Thyroid gland (tissue), 4 donors: ENCODE measurements around the gene ATF7. TPM values are rescaled to one million over a fixed set of nuclear protein-coding genes. Genes with fewer than 3 reads are reported as not detected.

Source experiments
- DNase-seq, 2 donors: peaks; one replicate each; pipeline ENCODE4 v3.0.0-alpha.2; 2019
- H3K27ac ChIP-seq, 3 donors: fragments of 200-600 bp; sonication (generic); 1 replicate in 2 of 3; 2 replicates in 1 of 3; pipeline ENCODE4 v1.5.1; 2016 to 2019; ENCODE audit warnings: mild to moderate bottlenecking in 1 of 3, moderate library complexity in 1 of 3
- H3K27me3 ChIP-seq: fragments of 200-600 bp; sonication (generic); one replicate; pipeline ENCODE4 v1.5.1; 2019
- H3K36me3 ChIP-seq, 2 donors: fragments of 200-600 bp; sonication (generic); one replicate each; pipeline ENCODE4 v1.5.1; 2016 to 2019
- H3K4me1 ChIP-seq, 2 donors: fragments of 200-600 bp; sonication (generic); one replicate each; pipeline ENCODE4 v1.5.1; 2017 to 2019
- H3K4me3 ChIP-seq, 3 donors: fragments of 200-600 bp; sonication (generic); replicated peaks in 1 of 3; 1 replicate in 2 of 3; 2 replicates in 1 of 3; pipeline ENCODE4 v1.5.1; 2016; ENCODE audit warnings: mild to moderate bottlenecking in 1 of 3
- H3K9me3 ChIP-seq: fragments of 200-600 bp; sonication (generic); one replicate; pipeline ENCODE4 v1.5.1; 2017
- CTCF ChIP-seq, 6 experiments: fragments of 200-600 bp in 3 of 6; fragments of 450-650 bp in 3 of 6; sonication (generic) in 3 of 6; IDR thresholded peaks; one replicate each; pipeline ENCODE4 v1.5.1; 2016 to 2019; ENCODE audit warnings: antibody characterized with exemption in 6 of 6, mild to moderate bottlenecking in 2 of 6, inconsistent platforms in 1 of 6, moderate library complexity in 1 of 6
- POLR2A ChIP-seq, 2 donors: fragments of 450-650 bp; IDR thresholded peaks; one replicate each; pipeline ENCODE4 v1.6.1; 2017; ENCODE audit warnings: antibody characterized with exemption in 2 of 2, mild to moderate bottlenecking in 2 of 2, moderate library complexity in 1 of 2
- WGBS, 2 donors: methylation state at CpG; one replicate each; pipeline ENCODE4 v1.1.5; 2017; 5-methylcytosine and 5-hydroxymethylcytosine counted together
- intact Hi-C: fragments of 100-400 bp; cut with DNase I; formaldehyde crosslinking; loops from one replicate; pipeline ENCODE4 v1.15.1; 2023
- total RNA-seq, 4 donors: library from RNA; depleted of rRNA; stranded (reverse); fragments of >200 nt; gene quantifications; one replicate each; pipeline ENCODE4 v1.2.3, GENCODE V29; 2016

The ATF7 gene
- total RNA-seq, 4 donors from 2014 or later: 21.3 to 40.1 (median 37.6) TPM

DNA sequence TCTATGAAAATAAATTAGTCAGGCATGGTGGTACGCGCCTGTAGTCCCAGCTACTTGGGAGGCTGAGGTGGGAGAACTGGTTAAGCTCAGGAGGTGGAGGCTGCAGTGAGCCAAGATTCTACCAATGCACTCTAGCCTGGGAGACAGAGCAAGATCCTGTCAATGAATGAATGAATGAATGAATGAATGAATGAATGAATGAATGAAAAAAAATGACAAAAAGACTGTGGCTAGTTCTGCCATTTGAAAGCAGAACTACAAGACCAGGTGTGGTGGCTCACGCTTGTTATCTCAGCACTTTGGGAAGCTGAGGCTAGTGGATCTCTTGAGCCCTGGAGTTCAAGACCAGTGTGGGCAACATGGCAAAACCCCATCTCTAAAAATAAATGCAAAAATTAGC, 86.7 kb downstream of the ATF7 start:
- TF ChIP-seq POLR2A (IDR thresholded peaks at IDR 0.05) (no peak), CTCF (IDR thresholded peaks at IDR 0.05) (no peak)
- 100% methylated on average over 3 of the region's 3 CpGs for WGBS, 2 donors
- Histone ChIP-seq H3K27me3 (no peaks in the 10 kb centered on the region), H3K36me3 (peaks cover 32 to 41% of the 10 kb centered on the region in 2 donors), H3K9me3 (no peaks in the 10 kb centered on the region), H3K4me3 (no peak overlapping the region), H3K27ac (peak overlapping the region in 2 of 3 donors; percentile 46 to 49), H3K4me1 (peaks cover 24 to 33% of the 10 kb centered on the region in 2 donors)
- DNase-seq: no peak
- intact Hi-C loops: no loop called here

DNA sequence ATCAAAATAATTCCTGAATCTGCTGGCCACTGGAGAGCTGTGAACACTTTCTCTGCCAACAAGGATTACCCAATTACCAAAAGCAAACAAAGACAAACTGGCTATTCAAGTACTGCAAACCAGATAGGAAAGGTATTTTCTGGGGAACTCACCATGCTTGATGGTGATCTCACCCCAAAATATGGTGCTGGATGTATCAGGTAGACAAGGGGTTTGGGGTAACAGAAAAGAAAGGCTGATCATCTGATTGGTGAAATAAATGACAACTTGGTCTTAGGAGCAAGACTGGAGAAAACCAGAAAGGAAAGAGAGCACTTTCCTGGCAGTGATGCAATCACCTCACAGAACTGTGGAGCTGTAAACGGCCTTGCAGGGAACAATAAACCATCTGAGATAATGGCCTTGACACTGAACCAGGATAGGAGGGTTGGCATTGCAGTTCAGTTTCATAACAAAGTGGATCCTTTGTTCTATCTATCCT, 87.9 kb downstream of the ATF7 start:
- peak in 1 of 2 donors; percentile 26 for DNase-seq
- no peaks in the 10 kb centered on the region for H3K9me3 ChIP-seq
- intact Hi-C loops: no loop called here
- peaks cover 45 to 53% of the 10 kb centered on the region in 2 donors for H3K36me3 ChIP-seq
- WGBS, 2 donors: 0 to 14% methylated on average over 1 of the region's 1 CpG
- H3K27ac ChIP-seq: peak overlapping the region; percentile 0 to 49 (median 46)
- TF ChIP-seq POLR2A (IDR thresholded peaks at IDR 0.05) (no peak), CTCF (IDR thresholded peaks at IDR 0.05) (no peak)
- no peak overlapping the region for H3K4me3 ChIP-seq
- peaks cover 21 to 22% of the 10 kb centered on the region in 2 donors for H3K4me1 ChIP-seq
- no peaks in the 10 kb centered on the region for H3K27me3 ChIP-seq

GRCh38 chr12:53536962-53537361, 89.2 kb downstream of the ATF7 start:
- Histone ChIP-seq H3K27ac (peak overlapping the region in 2 of 3 donors; percentile 32 to 49), H3K4me3 (no peak overlapping the region), H3K36me3 (peaks cover 47 to 57% of the 10 kb centered on the region in 2 donors), H3K27me3 (no peaks in the 10 kb centered on the region), H3K4me1 (peaks cover 17 to 22% of the 10 kb centered on the region in 2 donors), H3K9me3 (no peaks in the 10 kb centered on the region)
- intact Hi-C loops: no loop called here
- peak; percentile 58 to 62 for DNase-seq
- WGBS, 2 donors: 34 to 39% methylated on average over 3 of the region's 3 CpGs
- no peak for TF ChIP-seq POLR2A (IDR thresholded peaks at IDR 0.05)
- TF ChIP-seq CTCF (IDR thresholded peaks at IDR 0.05): no peak

GRCh38 chr12:53533471-53533870, 92.7 kb downstream of the ATF7 start:
- Histone ChIP-seq H3K27ac (no peak overlapping the region), H3K36me3 (peaks cover 57 to 65% of the 10 kb centered on the region in 2 donors), H3K4me3 (no peak overlapping the region), H3K4me1 (peaks cover 11 to 15% of the 10 kb centered on the region in 2 donors), H3K9me3 (no peaks in the 10 kb centered on the region), H3K27me3 (no peaks in the 10 kb centered on the region)
- intact Hi-C loops: no loop called here
- DNase-seq: no peak
- TF ChIP-seq POLR2A (IDR thresholded peaks at IDR 0.05): no peak
- TF ChIP-seq CTCF (IDR thresholded peaks at IDR 0.05): no peak
- 73 to 80% methylated on average over 2 of the region's 2 CpGs for WGBS, 2 donors

DNA sequence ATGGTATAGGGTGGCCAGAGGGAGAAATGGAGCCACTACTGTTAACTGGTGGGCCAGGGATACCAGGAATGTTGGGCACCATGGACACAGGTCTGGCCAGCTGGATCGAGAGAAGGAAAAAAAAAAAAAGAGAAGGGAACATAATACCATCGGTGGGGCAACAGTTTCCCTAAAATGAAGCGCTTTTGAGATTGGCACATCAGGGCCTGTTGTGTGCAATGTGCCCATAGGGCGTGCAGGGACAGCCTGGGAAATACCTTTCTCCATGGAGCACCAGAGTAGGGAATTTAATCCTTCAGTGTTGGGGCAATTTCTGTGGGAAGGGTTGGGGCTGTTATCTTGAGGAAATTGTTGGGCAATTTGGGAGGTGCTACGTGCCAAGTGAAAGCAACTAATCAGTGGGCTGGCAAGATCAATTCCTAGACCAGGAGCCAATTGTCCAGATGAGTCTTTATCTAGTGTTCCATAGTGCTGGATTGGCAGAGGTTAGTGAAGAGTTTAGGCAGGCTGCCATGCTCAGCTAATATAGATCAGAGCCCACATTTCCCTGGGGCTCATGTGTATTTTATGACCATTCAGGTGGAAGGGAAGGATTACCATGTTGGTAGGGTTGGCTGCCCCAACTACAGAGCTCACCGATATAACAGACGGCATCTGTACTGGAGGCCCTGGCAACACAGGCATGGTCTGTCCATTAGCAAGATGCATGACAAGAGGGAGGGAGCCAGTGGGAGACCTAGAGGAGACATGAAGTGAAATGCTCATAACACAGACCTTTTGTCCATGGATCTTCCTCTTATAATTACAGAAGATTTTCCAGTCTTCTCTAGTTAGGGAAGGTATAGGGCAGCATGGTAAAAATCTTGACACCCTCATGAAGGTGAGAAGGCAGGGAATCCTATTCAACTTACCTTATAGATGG, 93.4 kb downstream of the ATF7 start:
- WGBS, 2 donors: 97% methylated on average over 7 of the region's 7 CpGs
- H3K27ac ChIP-seq: no peak overlapping the region
- intact Hi-C loops: no loop called here

More for the DNA sequence above, 93.4 kb downstream of the ATF7 start:
- Histone ChIP-seq H3K27me3 (no peaks in the 10 kb centered on the region), H3K4me3 (no peak overlapping the region), H3K9me3 (no peaks in the 10 kb centered on the region), H3K4me1 (peaks cover 6 to 9% of the 10 kb centered on the region in 2 donors), H3K36me3 (peaks cover 57 to 65% of the 10 kb centered on the region in 2 donors)
- no peak for TF ChIP-seq CTCF (IDR thresholded peaks at IDR 0.05)
- DNase-seq: no peak
